SHP77 treated with DMSO at 0.1 percent for 48 hours (cell line): ENCODE measurements around the gene IQCH.

Experiments used
- DNase-seq: peaks from one replicate; lab custom pipeline; 2025; lab: John Stamatoyannopoulos, UW

Gene IQCH

GRCh38 chr15:67501177-67501835 lies 246.7 kb downstream of the IQCH start:
- no peak for DNase-seq

GRCh38 chr15:67501836-67502461 lies 247.4 kb downstream of the IQCH start:
- no peak for DNase-seq

- no peak for DNase-seq
Observed at GRCh38 chr15:67504056-67504455, 249.5 kb downstream of the IQCH start.

GRCh38 chr15:67504796-67505195 lies 250.2 kb downstream of the IQCH start:
- DNase-seq, result no peak

GRCh38 chr15:67505675-67506572 lies 251.3 kb downstream of the IQCH start:
- no peak for DNase-seq

- no peak for DNase-seq
Observed at GRCh38 chr15:67506775-67507747, 252.5 kb downstream of the IQCH start.

- no peak for DNase-seq
Observed at GRCh38 chr15:67508407-67508806, 253.8 kb downstream of the IQCH start.

GRCh38 chr15:67509918-67510317 lies 255.3 kb downstream of the IQCH start:
- DNase-seq, result no peak

GRCh38 chr15:67510597-67511190 lies 256.1 kb downstream of the IQCH start:
- no peak for DNase-seq

- no peak for DNase-seq
Observed at GRCh38 chr15:67511606-67512005, 257.0 kb downstream of the IQCH start.

GRCh38 chr15:67512140-67512539 lies 257.6 kb downstream of the IQCH start:
- DNase-seq, result no peak

- no peak for DNase-seq
Observed at GRCh38 chr15:67512933-67513714, 258.5 kb downstream of the IQCH start.

- DNase-seq, result no peak
Observed at GRCh38 chr15:67515090-67515489, 260.5 kb downstream of the IQCH start.

GRCh38 chr15:67515557-67515956 lies 261.0 kb downstream of the IQCH start:
- no peak for DNase-seq

GRCh38 chr15:67520321-67521028 lies 265.9 kb downstream of the IQCH start:
- no peak for DNase-seq

GRCh38 chr15:67521029-67521782 lies 266.6 kb downstream of the IQCH start, which contains the start of gene C15orf61:
C15orf61 (plus strand) TSS chr15:67521131; CDS start chr15:67521249, 118 bp downstream.
- DNase-seq, result peak; percentile 70

GRCh38 chr15:67521783-67522568 lies 267.4 kb downstream of the IQCH start:
- no peak for DNase-seq

- DNase-seq, result no peak
Observed at GRCh38 chr15:67523330-67523729, 268.7 kb downstream of the IQCH start.
